ENCODE measurements around the gene AK9. TPM values are rescaled to one million over a fixed set of nuclear protein-coding genes. Genes with fewer than 3 reads are reported as not detected.
A peak's percentile ranks its signal among the peaks of the same experiment; 100 is the strongest.
"Not testable (repeated sequence)": the region's sequence is repeated elsewhere in the genome, so short reads cannot be mapped to it uniquely, and the experiment has no call there.

Gene AK9
- total RNA-seq = 11.1 TPM
- long read RNA-seq, transcript AK9-201 (12 exons, 2,566 nt) = major isoform, 6 of 16 reads
- long read RNA-seq, partial matches to known transcripts = 4 of 16 reads
- long read RNA-seq, other reads (novel, unspliced or antisense) = 6 of 16 reads

- peak; percentile 96 for DNase-seq
- ATAC-seq (ENCODE audit: poor library complexity) = peak; percentile 100
- intact Hi-C loops (cut with DNase I) = no loop called here
Measured at GRCh38 chr6:109690737-109691621, at the start of gene AK9, which contains the start of gene FIG4. Gene AK9, minus strand, starts transcription at chr6:109691202. Its CDS starts 15,457 bp downstream, at chr6:109675745. Gene FIG4, plus strand, starts transcription at chr6:109691296. Its CDS starts 140 bp downstream, at chr6:109691436.

GRCh38 chr6:109740787-109741186, 49.8 kb upstream of the AK9 start:
- no peak for DNase-seq
- intact Hi-C loops (cut with DNase I) = no loop called here
- no peak for ATAC-seq (ENCODE audit: poor library complexity)

DNA sequence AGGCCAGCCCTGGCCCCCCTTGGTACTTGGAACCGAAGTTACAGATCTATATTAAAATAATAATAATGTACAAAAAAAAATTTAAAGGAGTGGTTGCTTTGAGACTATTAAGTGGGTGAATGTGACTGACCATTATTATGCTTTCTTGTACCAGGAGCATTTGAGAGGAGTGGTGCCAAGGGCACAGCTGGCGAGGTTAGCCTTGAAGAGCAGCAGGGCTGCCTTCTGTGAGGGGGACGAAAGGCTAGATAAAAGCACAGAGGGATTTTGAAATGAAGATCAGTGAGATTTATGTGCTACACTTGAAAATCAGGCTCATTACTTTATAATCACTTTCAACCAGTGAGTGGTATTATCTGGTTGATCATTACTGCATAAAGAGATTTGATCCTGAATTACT, 48.7 kb upstream of the AK9 start:
- ATAC-seq (ENCODE audit: poor library complexity) (no peak), DNase-seq (no peak)
- intact Hi-C loops (cut with DNase I) = no loop called here

DNA sequence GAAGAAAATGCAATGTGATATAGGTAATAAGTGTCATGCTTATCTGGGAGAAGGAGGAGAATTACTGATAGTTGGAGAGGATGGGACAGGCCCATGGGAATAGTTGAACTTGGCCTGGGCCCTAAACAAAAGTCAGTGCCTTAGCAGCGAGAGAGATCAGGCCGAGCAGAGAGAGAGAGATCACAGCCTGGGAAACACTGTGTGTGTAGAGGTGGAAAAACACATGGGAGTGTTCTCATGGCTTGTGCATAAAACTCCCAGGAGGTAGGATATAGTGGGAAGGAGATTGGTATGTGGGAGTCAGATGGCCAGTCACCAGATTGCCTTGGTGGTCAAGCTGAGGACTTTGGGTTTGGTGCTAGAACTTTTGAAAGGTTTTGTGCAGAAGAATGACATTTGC, 47.7 kb upstream of the AK9 start:
- DNase-seq (no peak), ATAC-seq (ENCODE audit: poor library complexity) (no peak)
- intact Hi-C loops (cut with DNase I) = no loop called here

DNA sequence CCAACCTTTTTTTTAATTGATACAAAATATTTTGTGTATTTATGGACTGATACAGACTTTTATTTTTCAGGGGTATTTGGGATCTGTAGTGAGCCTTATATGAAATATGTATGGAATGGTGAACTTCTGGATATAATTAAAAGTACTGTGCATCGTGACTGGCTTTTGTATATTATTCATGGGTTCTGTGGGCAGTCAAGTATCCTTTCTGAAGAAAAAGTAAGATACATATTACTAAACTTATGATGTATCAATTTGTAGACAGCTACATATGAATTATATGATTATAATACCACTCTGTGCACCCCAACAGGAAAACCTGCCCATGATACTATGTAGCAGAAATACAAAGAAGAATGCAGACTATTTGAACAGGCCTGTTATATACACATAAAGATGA, 47.3 kb upstream of the AK9 start:
- intact Hi-C loops (cut with DNase I) = no loop called here
- DNase-seq (no peak), ATAC-seq (ENCODE audit: poor library complexity) (no peak)

GRCh38 chr6:109736273-109737025, 45.4 kb upstream of the AK9 start:
- no peak for ATAC-seq (ENCODE audit: poor library complexity)
- no peak for DNase-seq
- intact Hi-C loops (cut with DNase I) = no loop called here

DNA sequence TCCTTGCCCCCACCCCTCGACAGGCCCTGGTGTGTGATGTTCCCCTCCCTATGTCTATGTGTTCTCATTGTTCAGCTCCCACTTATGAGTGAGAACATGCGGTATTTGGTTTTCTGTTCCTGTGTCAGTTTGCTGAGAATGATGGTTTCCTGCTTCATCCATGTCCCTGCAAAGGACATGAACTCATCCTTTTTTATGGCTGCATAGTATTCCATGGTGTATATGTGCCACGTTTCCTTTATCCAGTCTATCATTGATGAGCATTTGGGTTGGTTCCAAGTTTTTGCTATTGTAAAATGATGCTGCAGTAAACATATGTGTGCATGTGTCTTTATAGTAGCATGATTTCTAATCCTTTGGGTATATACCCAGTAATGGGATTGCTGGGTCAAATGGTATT, 34.2 kb upstream of the AK9 start:
- ATAC-seq (ENCODE audit: poor library complexity); intact Hi-C loops (cut with DNase I); DNase-seq: not testable (repeated sequence)

DNA sequence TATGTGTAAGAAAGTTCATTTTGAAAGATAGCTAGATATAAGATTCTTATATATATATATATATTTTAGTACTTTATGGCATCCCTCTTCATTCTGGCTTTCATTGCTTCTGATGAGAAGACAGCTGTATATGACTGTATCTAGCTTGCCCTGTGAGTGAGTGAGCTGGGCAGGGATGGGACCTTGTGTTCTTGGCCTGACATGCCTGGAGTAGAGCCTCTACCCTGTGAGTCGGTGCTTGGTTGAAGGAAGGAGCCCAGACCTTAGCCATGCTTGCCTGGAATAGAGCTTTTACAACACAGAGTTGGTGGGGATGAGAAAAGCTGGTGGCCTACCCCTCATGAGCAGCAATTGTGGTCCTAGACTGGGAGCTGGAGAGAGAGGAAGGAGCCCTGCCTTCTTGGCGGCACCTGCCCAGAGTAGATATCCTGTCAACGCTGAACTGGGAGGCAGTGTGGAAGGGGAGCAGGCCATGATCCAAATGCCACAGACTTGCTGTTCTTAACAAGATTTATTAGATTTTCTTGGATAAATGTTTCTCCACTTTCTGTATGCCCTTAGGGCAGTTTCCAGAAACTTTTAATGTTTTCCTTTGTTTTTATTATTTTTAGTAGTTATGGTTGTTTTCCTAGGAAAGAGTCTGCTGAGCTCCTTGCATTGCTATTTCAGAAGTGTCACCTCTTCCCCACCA, 31.7 kb upstream of the AK9 start:
- intact Hi-C loops (cut with DNase I) = no loop called here
- ATAC-seq (ENCODE audit: poor library complexity) = no peak
- no peak for DNase-seq

DNA sequence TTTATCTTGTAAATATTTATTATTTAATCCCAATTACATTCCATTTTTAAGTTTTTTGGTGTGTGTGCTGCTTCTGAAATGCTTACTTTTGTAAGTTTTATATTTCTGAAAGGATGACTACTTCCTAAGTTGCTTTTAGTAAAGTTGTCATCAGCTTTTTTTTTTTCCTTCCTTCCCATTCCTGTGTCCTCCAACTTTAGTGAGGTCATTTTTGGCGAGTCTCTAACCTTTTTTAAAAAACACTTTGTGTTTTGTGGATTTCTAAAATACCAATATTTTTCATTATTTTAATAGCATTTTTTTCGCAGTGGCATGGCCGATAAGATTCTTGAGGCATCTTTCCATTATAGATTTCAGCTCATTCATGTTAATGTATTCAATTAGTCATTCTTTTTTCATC, 31.0 kb upstream of the AK9 start:
- ATAC-seq (ENCODE audit: poor library complexity) (no peak), DNase-seq (no peak)
- intact Hi-C loops (cut with DNase I) = no loop called here

- no peak for ATAC-seq (ENCODE audit: poor library complexity)
Measured at GRCh38 chr6:109720311-109720710, 29.3 kb upstream of the AK9 start.

DNA sequence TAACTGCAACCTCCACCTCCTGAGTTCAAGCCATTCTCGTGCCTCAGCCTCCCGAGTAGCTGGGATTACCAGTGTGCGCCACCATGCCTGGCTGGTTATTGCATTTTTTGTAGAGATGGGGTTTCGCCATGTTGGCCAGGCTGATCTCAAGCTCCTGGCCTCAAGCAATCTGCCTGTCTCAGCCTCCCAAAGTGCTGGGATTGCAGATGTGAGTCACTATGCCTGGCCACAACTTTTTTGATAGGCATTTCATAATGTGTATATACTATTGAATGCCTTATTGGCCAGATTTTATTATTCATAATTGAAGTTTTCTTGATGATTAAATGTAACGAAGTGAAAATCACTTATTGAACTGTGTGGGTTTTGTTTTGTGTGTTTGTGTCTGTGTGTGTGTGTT, 28.0 kb upstream of the AK9 start:
- ATAC-seq (ENCODE audit: poor library complexity) = no peak
- intact Hi-C loops (cut with DNase I) = no loop called here
- DNase-seq = no peak

More at GRCh38 chr6:109720311-109720710, 29.3 kb upstream of the AK9 start:
- no peak for DNase-seq
- intact Hi-C loops (cut with DNase I) = no loop called here

- ATAC-seq (ENCODE audit: poor library complexity) = no peak
- DNase-seq = no peak
- intact Hi-C loops (cut with DNase I) = no loop called here
Measured at GRCh38 chr6:109717971-109718370, 27.0 kb upstream of the AK9 start.

GRCh38 chr6:109715616-109716015, 24.6 kb upstream of the AK9 start:
- ATAC-seq (ENCODE audit: poor library complexity) (no peak), DNase-seq (no peak)
- intact Hi-C loops (cut with DNase I) = no loop called here

- intact Hi-C loops (cut with DNase I) = no loop called here
- DNase-seq = no peak
- ATAC-seq (ENCODE audit: poor library complexity) = no peak
Measured at GRCh38 chr6:109714611-109715010, 23.6 kb upstream of the AK9 start.

DNA sequence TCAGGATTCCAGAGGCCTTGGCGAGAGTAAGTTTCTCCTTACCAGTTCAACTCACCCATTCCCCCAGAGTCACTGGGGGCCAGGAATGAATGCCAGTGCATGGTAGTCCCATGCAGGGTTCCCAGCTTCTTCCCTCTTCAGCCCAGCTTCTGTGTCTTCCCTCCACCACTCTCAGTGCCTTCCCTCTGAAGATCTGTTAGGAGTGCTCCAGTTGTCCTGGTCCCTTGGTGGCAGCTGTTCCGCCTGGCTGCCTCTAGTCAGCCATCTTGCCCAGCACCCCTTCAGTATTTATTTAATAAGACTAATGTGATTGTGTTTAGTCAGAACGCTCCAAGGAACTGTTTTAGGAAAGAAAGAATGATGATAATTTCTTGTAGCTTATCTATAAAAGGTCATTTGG, 23.2 kb upstream of the AK9 start:
- DNase-seq (no peak), ATAC-seq (ENCODE audit: poor library complexity) (no peak)
- intact Hi-C loops (cut with DNase I) = no loop called here

GRCh38 chr6:109713097-109713496, 22.1 kb upstream of the AK9 start:
- intact Hi-C loops (cut with DNase I) = no loop called here
- ATAC-seq (ENCODE audit: poor library complexity) (no peak), DNase-seq (no peak)

GRCh38 chr6:109708099-109708498, 17.1 kb upstream of the AK9 start:
- not testable (repeated sequence) for DNase-seq; ATAC-seq (ENCODE audit: poor library complexity)
- intact Hi-C loops (cut with DNase I) = loop anchor here (5.0 to 10.0 kb wide), 2 partner anchors 74 to 677 kb away; no protein-coding TSS in a partner anchor

DNA sequence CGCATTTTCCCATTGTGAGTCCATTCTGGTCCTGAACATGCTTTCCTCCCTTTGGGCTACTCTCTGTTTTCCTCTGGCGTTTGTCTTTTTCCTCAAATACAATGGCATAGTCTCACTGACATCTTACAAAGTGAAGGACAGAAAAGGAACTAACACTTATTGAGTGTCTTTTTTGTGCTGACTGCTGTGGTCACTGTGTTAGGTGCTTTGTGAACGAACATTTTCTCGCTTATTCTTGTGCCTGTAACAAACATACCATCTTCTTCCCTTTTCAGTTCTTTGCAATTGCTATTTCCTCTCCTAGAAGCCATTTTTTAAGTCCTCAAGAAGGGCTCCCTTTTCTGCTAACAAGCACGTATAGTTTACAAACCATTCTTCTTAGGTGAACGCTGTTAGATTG, 15.5 kb upstream of the AK9 start:
- ATAC-seq (ENCODE audit: poor library complexity) (no peak), DNase-seq (no peak)
- intact Hi-C loops (cut with DNase I) = loop anchor here (5.0 to 10.0 kb wide), 2 partner anchors 76 to 678 kb away; no protein-coding TSS in a partner anchor

DNA sequence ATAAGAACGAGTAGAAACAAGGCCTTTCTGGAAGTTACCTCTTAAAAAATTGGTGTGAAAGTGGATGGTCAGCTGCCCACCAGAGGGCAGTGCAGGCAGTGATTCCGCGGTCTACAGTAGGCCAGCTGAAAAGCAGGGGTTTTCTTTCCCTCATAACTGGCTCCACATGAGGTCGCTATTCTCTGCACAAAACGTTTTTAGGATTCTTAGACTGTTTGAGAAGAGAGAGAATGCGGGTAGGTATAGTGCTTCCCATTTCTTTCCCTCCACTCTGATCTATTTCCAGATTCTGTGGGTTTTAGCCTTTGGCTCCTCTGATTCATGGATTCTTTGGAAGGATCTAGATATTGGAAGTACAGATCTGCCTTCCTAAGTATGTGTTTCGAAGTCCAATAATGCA, 14.3 kb upstream of the AK9 start:
- DNase-seq (peak; percentile 83), ATAC-seq (ENCODE audit: poor library complexity) (peak; percentile 95)
- intact Hi-C loops (cut with DNase I) = loop anchor here (2.0 to 10.0 kb wide), 3 partner anchors 77 to 680 kb away; no protein-coding TSS in a partner anchor

Measured in Right ventricle myocardium superior (tissue), 1 donor.